Hepatocyte (in vitro differentiated cells): ENCODE data around the gene BID.

Experiments
- CTCF ChIP-seq: fragments of 200-600 bp; sonication (generic); IDR thresholded peaks from 2 replicates; pipeline ENCODE4 v1.5.1; 2016; ENCODE audit warnings: antibody characterized with exemption, mild to moderate bottlenecking; ENCODE audit not compliant: poor library complexity
- EZH2 ChIP-seq: fragments of 200-600 bp; sonication (generic); IDR thresholded peaks from 2 replicates; pipeline ENCODE4 v1.6.1; 2016; ENCODE audit warnings: antibody characterized with exemption, mild to moderate bottlenecking, borderline replicate concordance
- EZH2phosphoT487 ChIP-seq: fragments of 200-600 bp; sonication (generic); IDR thresholded peaks from one replicate; pipeline ENCODE4 v1.6.1; 2018; ENCODE audit warnings: antibody characterized with exemption, mild to moderate bottlenecking, low read depth, moderate library complexity; ENCODE audit not compliant: unreplicated experiment, severe bottlenecking

DNA sequence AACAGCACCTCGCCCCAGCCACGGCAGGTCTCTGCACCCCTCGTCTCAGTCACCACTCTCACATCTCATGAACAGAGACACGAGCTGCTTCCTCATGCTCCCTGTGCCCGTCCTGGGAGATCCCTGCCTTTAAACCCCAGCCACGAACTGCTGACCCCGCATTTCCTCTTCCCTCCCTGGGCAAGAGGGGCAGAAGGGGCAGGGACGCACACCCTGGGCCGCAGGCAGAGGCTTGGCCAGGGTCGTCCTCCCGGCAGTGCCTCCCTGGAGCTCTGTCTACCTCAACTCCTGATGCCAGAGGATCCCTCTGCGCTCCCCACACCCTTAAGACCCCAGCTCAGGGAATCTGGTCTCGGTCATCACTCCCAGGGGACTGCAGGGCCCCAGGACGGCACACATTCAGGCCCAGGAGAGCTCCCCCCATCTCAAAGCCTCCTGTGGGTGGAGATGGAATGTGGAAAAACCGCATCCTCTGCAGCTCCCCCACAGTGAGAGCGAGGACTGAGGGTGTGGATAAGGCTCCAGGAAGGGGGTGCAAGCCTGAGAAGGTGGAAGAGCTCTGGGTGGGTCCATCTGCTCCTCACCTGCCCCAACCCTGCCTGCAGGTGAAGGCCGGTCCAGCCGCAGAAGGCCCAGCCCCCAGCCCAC lies 1.2 kb downstream of the BID start:
- TF ChIP-seq CTCF (no peak), EZH2 (no peak), EZH2phosphoT487 (no peak)
